SK-N-SH (cell line): ENCODE measurements around the gene AK2. TPM values are rescaled to one million over a fixed set of nuclear protein-coding genes. Genes with fewer than 3 reads are reported as not detected.
"Not testable (repeated sequence)": the region's sequence is repeated elsewhere in the genome, so short reads cannot be mapped to it uniquely, and the experiment has no call there.

ENCODE experiments used
- CTCF ChIA-PET: fragments of 300-600, 350-600 bp; formaldehyde crosslinking; extraction: SDS; loops from one replicate; lab custom pipeline; 2021; lab: Yijun Ruan, JAX
- POLR2A ChIA-PET: fragments of 350-600 bp; sonication (Branson Sonifier 250); formaldehyde crosslinking; extraction: SDS; loops from one replicate; lab custom pipeline; 2020; ENCODE audit warnings: antibody characterized with exemption, inconsistent platforms; lab: Yijun Ruan, JAX
- DNase-seq: peaks from one replicate; pipeline ENCODE4 v3.0.0; 2012
- H2AFZ ChIP-seq: fragments of 200-600 bp; sonication (generic); 2 replicates; pipeline ENCODE4 v1.8.1; 2016; ENCODE audit warnings: antibody characterized with exemption, mild to moderate bottlenecking, low read depth
- H3F3A ChIP-seq: fragments of 200-600 bp; sonication (generic); replicated peaks from 2 replicates; pipeline ENCODE3; 2016; ENCODE audit warnings: antibody characterized with exemption, mild to moderate bottlenecking; ENCODE audit not compliant: insufficient read depth
- H3K27ac ChIP-seq, 2 experiments: fragments of 200-500 bp in 1 of 2; fragments of 200-600 bp in 1 of 2; sonication (Bioruptor generic) in 1 of 2; sonication (generic), shearing (Covaris generic) in 1 of 2; 2 replicates each; pipeline versions ENCODE4 v1.5.1 to v1.6.1; 2014 to 2016; ENCODE audit warnings: low read depth in 2 of 2, inconsistent platforms in 1 of 2, low read length in 1 of 2, mild to moderate bottlenecking in 1 of 2, mixed read lengths in 1 of 2
- H3K27me3 ChIP-seq: fragments of 200-600 bp; sonication (generic), shearing (Covaris generic); 2 replicates; pipeline ENCODE4 v1.6.1; 2016; ENCODE audit warnings: mixed run types; ENCODE audit not compliant: insufficient read depth
- H3K36me3 ChIP-seq, 2 experiments: fragments of 200-500 bp in 1 of 2; fragments of 200-600 bp in 1 of 2; sonication (Bioruptor generic) in 1 of 2; sonication (generic) in 1 of 2; replicated peaks in 1 of 2; 2 replicates each; pipeline versions ENCODE3 to v1.5.1; 2014 to 2016; ENCODE audit warnings: low read length in 1 of 2, mild to moderate bottlenecking in 1 of 2; ENCODE audit not compliant: insufficient read depth in 2 of 2, control insufficient read depth in 1 of 2
- H3K4me1 ChIP-seq, 2 experiments: fragments of 200-500 bp in 1 of 2; fragments of 200-600 bp in 1 of 2; sonication (Bioruptor generic) in 1 of 2; sonication (generic), shearing (Covaris generic) in 1 of 2; 2 replicates each; pipeline versions ENCODE4 v1.5.1 to v1.6.1; 2014 to 2016; ENCODE audit warnings: low read depth in 1 of 2, low read length in 1 of 2, mixed run types in 1 of 2; ENCODE audit not compliant: insufficient read depth in 2 of 2, control insufficient read depth in 1 of 2
- H3K4me2 ChIP-seq: fragments of 200-600 bp; sonication (generic), shearing (Covaris generic); 2 replicates; pipeline ENCODE4 v1.6.1; 2017; ENCODE audit warnings: mixed run types
- H3K4me3 ChIP-seq, 2 experiments: fragments of 200-500 bp in 1 of 2; fragments of 200-600 bp in 1 of 2; sonication (Bioruptor generic) in 1 of 2; sonication (generic), shearing (Covaris generic) in 1 of 2; 2 replicates each; pipeline versions ENCODE4 v1.5.1 to v1.8.1; 2014 to 2016; ENCODE audit warnings: low read depth in 2 of 2, inconsistent platforms in 1 of 2, low read length in 1 of 2, mild to moderate bottlenecking in 1 of 2, mixed read lengths in 1 of 2, moderate library complexity in 1 of 2
- H3K79me2 ChIP-seq: fragments of 200-600 bp; sonication (generic); 2 replicates; pipeline ENCODE4 v1.8.1; 2017; ENCODE audit warnings: mild to moderate bottlenecking; ENCODE audit not compliant: insufficient read depth
- H3K9ac ChIP-seq: fragments of 200-600 bp; sonication (generic); 2 replicates; pipeline ENCODE4 v1.6.1; 2017; ENCODE audit warnings: mixed run types
- H3K9me2 ChIP-seq: fragments of 200-600 bp; sonication (generic); 2 replicates; pipeline ENCODE4 v1.6.1; 2017; ENCODE audit warnings: mixed run types
- H3K9me3 ChIP-seq: fragments of 200-600 bp; sonication (generic); 2 replicates; pipeline ENCODE4 v1.6.1; 2017; ENCODE audit warnings: mixed run types, mild to moderate bottlenecking, moderate library complexity
- H4K20me1 ChIP-seq: fragments of 200-600 bp; sonication (generic); 2 replicates; pipeline ENCODE4 v1.6.1; 2017; ENCODE audit warnings: mild to moderate bottlenecking, mixed run types; ENCODE audit not compliant: insufficient read depth
- CHD2 ChIP-seq: fragments of 150-350 bp; IDR thresholded peaks from 2 replicates; pipeline ENCODE4 v1.6.1; 2018; ENCODE audit warnings: low read length; ENCODE audit not compliant: partially characterized antibody
- FOXJ3 ChIP-seq: sonication (generic); formaldehyde crosslinking; IDR thresholded peaks from 2 replicates; pipeline ENCODE4 v1.5.1; 2020; ENCODE audit warnings: mild to moderate bottlenecking, missing genetic modification reagents
- RCOR1 ChIP-seq: fragments of 150-350 bp; IDR thresholded peaks from 2 replicates; pipeline ENCODE4 v1.6.1; 2017; ENCODE audit warnings: antibody characterized with exemption, low read length
- RFX5 ChIP-seq: IDR thresholded peaks from 2 replicates; pipeline ENCODE4 v1.6.1; 2012; ENCODE audit warnings: mild to moderate bottlenecking, improper control_type of control experiment, low read length
- SMC3 ChIP-seq: IDR thresholded peaks from 2 replicates; pipeline ENCODE4 v1.6.1; 2012; ENCODE audit warnings: low read depth, low read length, improper control_type of control experiment
- TEAD4 ChIP-seq: IDR thresholded peaks from 2 replicates; pipeline ENCODE4 v1.4.0; 2012; ENCODE audit warnings: mild to moderate bottlenecking, borderline replicate concordance; ENCODE audit not compliant: insufficient read depth
- WGBS: methylation state at CpG from one replicate; pipeline ENCODE4 v1.1.6; 2017; ENCODE audit warnings: low lambda C conversion rate; 5-methylcytosine and 5-hydroxymethylcytosine counted together
- polyA plus RNA-seq, 3 experiments: library from polyadenylated mRNA; depleted of rRNA; stranded (reverse); fragments of >200 nt; gene quantifications; 2 replicates each; pipeline ENCODE4 v1.2.3, GENCODE V29; 2012
- TF ChIP-seq, protein P1 (sequence below): IDR thresholded peaks from 2 replicates; pipeline ENCODE4 v1.4.0; 2012; ENCODE audit warnings: low read depth, borderline replicate concordance
- TF ChIP-seq, protein P2 (sequence below): IDR thresholded peaks from 2 replicates; pipeline ENCODE4 v1.4.0; 2012; ENCODE audit warnings: low read depth, borderline replicate concordance
- TF ChIP-seq, protein P3 (sequence below): IDR thresholded peaks from 2 replicates; pipeline ENCODE4 v1.4.0; 2012; ENCODE audit warnings: low read depth

The AK2 gene
- polyA plus RNA-seq, 1 of the 3 experiments (the other 2 are of a cell fraction) = 191 TPM

DNA sequence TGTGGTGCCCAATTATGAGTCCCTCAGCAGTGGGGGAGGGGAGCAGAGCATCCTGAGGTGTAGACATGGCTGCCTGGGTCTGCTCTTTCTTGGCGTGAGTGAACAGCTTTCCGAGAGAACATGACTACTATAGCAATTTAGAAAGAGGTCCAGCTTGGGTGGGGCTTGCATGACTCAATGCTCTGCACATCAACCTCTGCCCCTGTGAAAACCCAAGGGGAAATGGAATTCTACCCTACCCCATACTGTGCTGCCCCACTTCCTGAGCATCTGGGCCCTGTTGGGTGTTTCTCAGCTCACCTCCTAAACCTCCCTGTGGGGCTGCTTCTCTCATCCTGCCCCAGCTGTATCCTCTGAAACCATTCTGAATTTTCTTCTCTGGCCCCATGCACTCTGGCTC is 36.0 kb upstream of the AK2 start:
- DNase-seq = no peak
- no peak overlapping the region for H3K4me3 ChIP-seq
- H3K9ac ChIP-seq = no peak overlapping the region
- no peak overlapping the region for H2AFZ ChIP-seq
- WGBS = 60% methylated on average over 1 of the region's 2 CpGs
- H4K20me1 ChIP-seq = no peaks in the 10 kb centered on the region
- H3K9me2 ChIP-seq = no peaks in the 10 kb centered on the region
- H3K27me3 ChIP-seq = no peaks in the 10 kb centered on the region; the same call in 1 of the 2 replicates
- H3F3A ChIP-seq = no peaks in the 10 kb centered on the region
- H3K9me3 ChIP-seq = no peaks in the 10 kb centered on the region
- H3K27ac ChIP-seq = no peak overlapping the region
- no peak for TF ChIP-seq TEAD4
- TF ChIP-seq, protein P1, sequence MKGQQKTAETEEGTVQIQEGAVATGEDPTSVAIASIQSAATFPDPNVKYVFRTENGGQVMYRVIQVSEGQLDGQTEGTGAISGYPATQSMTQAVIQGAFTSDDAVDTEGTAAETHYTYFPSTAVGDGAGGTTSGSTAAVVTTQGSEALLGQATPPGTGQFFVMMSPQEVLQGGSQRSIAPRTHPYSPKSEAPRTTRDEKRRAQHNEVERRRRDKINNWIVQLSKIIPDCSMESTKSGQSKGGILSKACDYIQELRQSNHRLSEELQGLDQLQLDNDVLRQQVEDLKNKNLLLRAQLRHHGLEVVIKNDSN = no peak
- no peak for TF ChIP-seq CHD2
- ChIA-PET POLR2A (no interaction called here), CTCF (interaction anchor here (1.0 to 2.7 kb wide), 2 partner anchors 14 to 140 kb away, joined by 4 to 19 read pairs; no protein-coding TSS in a partner anchor)
- H3K79me2 ChIP-seq = no peaks in the 10 kb centered on the region
- H3K4me2 ChIP-seq = no peak overlapping the region
- H3K4me1 ChIP-seq = no peaks in the 10 kb centered on the region
- no peaks in the 10 kb centered on the region for H3K36me3 ChIP-seq

DNA sequence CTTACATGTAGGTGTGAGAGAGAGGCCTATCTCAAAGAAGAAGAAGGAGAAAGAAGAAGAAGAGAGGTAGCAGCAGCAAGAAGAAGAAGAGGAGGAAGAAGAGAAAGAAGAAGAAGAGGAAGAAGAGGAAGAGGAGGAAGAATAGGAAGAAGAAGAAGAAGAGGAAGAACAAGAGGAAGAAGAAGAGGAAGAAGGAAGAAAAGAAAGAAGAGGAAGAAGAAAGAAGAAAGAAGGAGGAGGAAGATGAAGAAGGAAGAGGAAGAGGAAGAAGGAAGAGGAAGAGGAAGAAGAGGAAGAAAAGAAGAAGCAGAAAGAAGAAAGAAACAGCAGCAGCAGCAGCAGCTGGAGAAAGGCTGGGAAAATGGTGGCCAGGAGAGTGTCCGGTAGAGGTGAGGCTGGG is 33.9 kb upstream of the AK2 start:
- ChIA-PET CTCF (interaction anchor here (1.3 to 2.0 kb wide), 2 partner anchors 16 to 137 kb away, joined by 5 to 8 read pairs; no protein-coding TSS in a partner anchor), POLR2A (no interaction called here)
- H3F3A ChIP-seq = no peaks in the 10 kb centered on the region
- no peaks in the 10 kb centered on the region for H3K9me3 ChIP-seq
- H3K4me1 ChIP-seq = no peaks in the 10 kb centered on the region
- no peaks in the 10 kb centered on the region; the same call in 1 of the 2 replicates for H3K27me3 ChIP-seq
- no peak overlapping the region for H3K4me2 ChIP-seq
- WGBS = 100% methylated on average over 1 of the region's 1 CpG
- no peak overlapping the region for H2AFZ ChIP-seq
- H3K9ac ChIP-seq = no peak overlapping the region
- H3K27ac ChIP-seq = no peak overlapping the region
- TF ChIP-seq, protein P1 = no peak
- TF ChIP-seq TEAD4 = no peak
- no peak for TF ChIP-seq FOXJ3 (CRISPR knock-in tag)
- TF ChIP-seq RCOR1 = no peak
- TF ChIP-seq, protein P2, sequence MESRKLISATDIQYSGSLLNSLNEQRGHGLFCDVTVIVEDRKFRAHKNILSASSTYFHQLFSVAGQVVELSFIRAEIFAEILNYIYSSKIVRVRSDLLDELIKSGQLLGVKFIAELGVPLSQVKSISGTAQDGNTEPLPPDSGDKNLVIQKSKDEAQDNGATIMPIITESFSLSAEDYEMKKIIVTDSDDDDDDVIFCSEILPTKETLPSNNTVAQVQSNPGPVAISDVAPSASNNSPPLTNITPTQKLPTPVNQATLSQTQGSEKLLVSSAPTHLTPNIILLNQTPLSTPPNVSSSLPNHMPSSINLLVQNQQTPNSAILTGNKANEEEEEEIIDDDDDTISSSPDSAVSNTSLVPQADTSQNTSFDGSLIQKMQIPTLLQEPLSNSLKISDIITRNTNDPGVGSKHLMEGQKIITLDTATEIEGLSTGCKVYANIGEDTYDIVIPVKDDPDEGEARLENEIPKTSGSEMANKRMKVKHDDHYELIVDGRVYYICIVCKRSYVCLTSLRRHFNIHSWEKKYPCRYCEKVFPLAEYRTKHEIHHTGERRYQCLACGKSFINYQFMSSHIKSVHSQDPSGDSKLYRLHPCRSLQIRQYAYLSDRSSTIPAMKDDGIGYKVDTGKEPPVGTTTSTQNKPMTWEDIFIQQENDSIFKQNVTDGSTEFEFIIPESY = no peak
- no peak for TF ChIP-seq RFX5
- TF ChIP-seq CHD2 = no peak
- TF ChIP-seq, protein P3, sequence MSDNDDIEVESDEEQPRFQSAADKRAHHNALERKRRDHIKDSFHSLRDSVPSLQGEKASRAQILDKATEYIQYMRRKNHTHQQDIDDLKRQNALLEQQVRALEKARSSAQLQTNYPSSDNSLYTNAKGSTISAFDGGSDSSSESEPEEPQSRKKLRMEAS = no peak
- no peak for TF ChIP-seq SMC3
- no peaks in the 10 kb centered on the region for H3K36me3 ChIP-seq
- no peaks in the 10 kb centered on the region for H3K9me2 ChIP-seq
- no peak for DNase-seq
- H3K4me3 ChIP-seq = no peak overlapping the region
- H3K79me2 ChIP-seq = no peaks in the 10 kb centered on the region
- no peaks in the 10 kb centered on the region for H4K20me1 ChIP-seq

DNA sequence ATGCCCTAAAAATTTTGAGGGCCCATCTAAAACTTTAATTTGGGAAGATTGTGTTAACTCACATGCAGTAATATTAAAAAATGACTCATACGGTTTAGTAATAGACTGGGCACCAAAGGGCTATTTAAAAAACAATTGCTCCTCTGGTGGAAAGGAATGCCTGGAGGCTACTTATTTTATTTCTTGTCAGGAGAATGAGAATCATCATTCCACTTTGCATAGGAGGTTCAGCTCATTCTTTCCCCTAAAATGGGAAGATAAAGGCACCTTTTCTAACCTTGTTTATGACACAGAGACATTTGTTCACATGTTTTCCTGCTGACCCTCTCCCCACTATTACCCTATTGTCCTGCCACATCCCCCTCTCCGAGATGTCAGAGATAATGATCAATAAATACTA is 31.4 kb upstream of the AK2 start:
- POLR2A ChIA-PET = interaction anchor here (1.1 kb wide), 1 partner anchor 11 kb away, joined by 4 read pairs; no protein-coding TSS in a partner anchor
- not testable (repeated sequence) for H4K20me1 ChIP-seq, H3K9me2 ChIP-seq, H3K4me3 ChIP-seq, H3K79me2 ChIP-seq, H2AFZ ChIP-seq, H3K9ac ChIP-seq, H3K9me3 ChIP-seq, H3K4me1 ChIP-seq, H3K4me2 ChIP-seq, DNase-seq, H3K27ac ChIP-seq, H3K27me3 ChIP-seq, H3F3A ChIP-seq, H3K36me3 ChIP-seq
- CTCF ChIA-PET = interaction anchor here (1.0 to 1.3 kb wide), 2 partner anchors 13 to 18 kb away, joined by 3 read pairs; no protein-coding TSS in a partner anchor
- WGBS = 54% methylated on average over 2 of the region's 2 CpGs

DNA sequence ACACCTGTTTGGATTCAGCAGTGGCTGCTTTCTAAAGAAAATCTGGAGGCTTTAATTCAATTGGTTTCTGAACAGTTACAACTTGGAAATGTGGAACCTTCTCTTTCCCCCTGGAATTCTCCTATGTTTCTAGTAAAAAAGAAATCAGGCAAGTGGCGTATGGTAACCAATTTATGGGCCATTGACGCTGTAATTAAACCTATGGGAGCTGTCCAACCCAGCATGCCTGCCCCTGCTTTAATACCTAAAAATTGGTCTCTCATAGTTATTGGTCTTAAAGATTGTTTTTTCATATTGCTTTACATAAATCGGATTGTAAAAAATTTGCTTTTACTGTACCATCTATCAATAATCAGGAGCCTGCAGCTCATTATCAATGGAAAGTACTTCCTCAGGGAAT is 29.8 kb upstream of the AK2 start:
- H3K4me3 ChIP-seq, H3F3A ChIP-seq, H3K9me2 ChIP-seq, H3K4me2 ChIP-seq, POLR2A ChIA-PET, H2AFZ ChIP-seq, H3K79me2 ChIP-seq, H3K27me3 ChIP-seq, H3K36me3 ChIP-seq, H3K9ac ChIP-seq, H4K20me1 ChIP-seq, H3K27ac ChIP-seq, H3K9me3 ChIP-seq, DNase-seq, H3K4me1 ChIP-seq: not testable (repeated sequence)
- 62% methylated on average over 3 of the region's 3 CpGs for WGBS
- CTCF ChIA-PET = interaction anchor here (0.6 to 1.1 kb wide), 3 partner anchors 14 to 133 kb away, joined by 3 to 4 read pairs (median 3); no protein-coding TSS in a partner anchor
